GM06990 (cell line): ENCODE measurements around the gene UQCC3.

Source experiments
- DNase-seq: peaks from one replicate; pipeline ENCODE4 v3.0.0-alpha.2; 2011; ENCODE audit not compliant: insufficient read length; ENCODE audit errors: extremely low read depth
- H3K27me3 ChIP-seq: replicated peaks from 2 replicates; pipeline ENCODE4 v1.6.0; 2011; ENCODE audit warnings: low read length; ENCODE audit not compliant: control insufficient read depth, insufficient read depth
- H3K36me3 ChIP-seq: 2 replicates; pipeline ENCODE4 v1.5.1; 2011; ENCODE audit warnings: low read length; ENCODE audit not compliant: control insufficient read depth, insufficient read depth
- H3K4me3 ChIP-seq: replicated peaks from 2 replicates; pipeline ENCODE4 v1.5.1; 2011; ENCODE audit warnings: low read depth, mild to moderate bottlenecking, control low read depth, low read length
- TF ChIP-seq, protein P1 (sequence below): IDR thresholded peaks from 2 replicates; pipeline ENCODE4 v1.5.1; 2011; ENCODE audit warnings: low read length, control low read depth, mild to moderate bottlenecking, inconsistent platforms; ENCODE audit not compliant: insufficient read depth, poor library complexity, severe bottlenecking

UQCC3 gene

DNA sequence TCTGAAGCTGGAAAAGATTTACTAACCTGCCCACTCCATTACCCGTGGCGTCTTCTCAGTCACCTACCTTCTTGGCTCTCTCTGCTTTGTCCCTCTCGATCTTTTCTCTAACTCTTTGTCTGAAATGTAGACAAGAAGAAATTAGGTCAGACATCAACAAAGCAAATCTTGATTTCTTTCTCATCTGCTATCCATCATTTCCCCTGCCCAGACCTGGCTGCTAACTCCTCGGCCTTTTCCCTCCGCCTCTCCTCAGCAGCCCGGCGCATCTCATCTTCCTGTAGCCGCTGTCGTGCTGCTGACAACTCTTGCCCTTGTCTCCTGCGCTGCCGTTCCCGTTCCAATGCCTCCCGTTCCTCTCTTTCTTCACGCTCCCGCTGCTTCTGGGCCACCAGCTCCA, 6.2 kb downstream of the UQCC3 start:
- H3K4me3 ChIP-seq, result peak overlapping the region; percentile 95

DNA sequence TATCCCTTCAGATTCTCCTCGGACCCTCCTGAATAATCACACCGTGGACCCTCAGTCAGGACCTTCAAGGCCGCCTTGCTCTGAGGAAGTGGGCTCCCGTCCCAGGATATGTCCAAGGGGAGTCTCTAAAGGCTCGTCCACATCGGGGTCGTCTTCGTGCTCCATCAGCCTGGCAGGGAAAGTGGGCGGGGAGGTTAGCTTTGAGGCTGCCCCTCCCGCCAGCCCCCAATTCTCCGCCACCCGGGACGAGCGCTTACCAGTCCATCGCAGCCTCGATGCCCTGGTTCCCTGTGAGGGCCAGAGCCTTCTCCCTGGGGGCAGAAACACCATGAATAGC, 6.9 kb downstream of the UQCC3 start:
- peak overlapping the region; percentile 95 for H3K4me3 ChIP-seq
- DNase-seq, result no peak
- H3K36me3 ChIP-seq, result peaks cover 7% of the 10 kb centered on the region
- TF ChIP-seq, protein P1, sequence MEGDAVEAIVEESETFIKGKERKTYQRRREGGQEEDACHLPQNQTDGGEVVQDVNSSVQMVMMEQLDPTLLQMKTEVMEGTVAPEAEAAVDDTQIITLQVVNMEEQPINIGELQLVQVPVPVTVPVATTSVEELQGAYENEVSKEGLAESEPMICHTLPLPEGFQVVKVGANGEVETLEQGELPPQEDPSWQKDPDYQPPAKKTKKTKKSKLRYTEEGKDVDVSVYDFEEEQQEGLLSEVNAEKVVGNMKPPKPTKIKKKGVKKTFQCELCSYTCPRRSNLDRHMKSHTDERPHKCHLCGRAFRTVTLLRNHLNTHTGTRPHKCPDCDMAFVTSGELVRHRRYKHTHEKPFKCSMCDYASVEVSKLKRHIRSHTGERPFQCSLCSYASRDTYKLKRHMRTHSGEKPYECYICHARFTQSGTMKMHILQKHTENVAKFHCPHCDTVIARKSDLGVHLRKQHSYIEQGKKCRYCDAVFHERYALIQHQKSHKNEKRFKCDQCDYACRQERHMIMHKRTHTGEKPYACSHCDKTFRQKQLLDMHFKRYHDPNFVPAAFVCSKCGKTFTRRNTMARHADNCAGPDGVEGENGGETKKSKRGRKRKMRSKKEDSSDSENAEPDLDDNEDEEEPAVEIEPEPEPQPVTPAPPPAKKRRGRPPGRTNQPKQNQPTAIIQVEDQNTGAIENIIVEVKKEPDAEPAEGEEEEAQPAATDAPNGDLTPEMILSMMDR, result no peak
- no peaks in the 10 kb centered on the region for H3K27me3 ChIP-seq

More for the DNA sequence above, 6.2 kb downstream of the UQCC3 start:
- no peak for DNase-seq
- no peaks in the 10 kb centered on the region for H3K27me3 ChIP-seq
- H3K36me3 ChIP-seq, result peaks cover 7% of the 10 kb centered on the region
- TF ChIP-seq, protein P1, result no peak

DNA sequence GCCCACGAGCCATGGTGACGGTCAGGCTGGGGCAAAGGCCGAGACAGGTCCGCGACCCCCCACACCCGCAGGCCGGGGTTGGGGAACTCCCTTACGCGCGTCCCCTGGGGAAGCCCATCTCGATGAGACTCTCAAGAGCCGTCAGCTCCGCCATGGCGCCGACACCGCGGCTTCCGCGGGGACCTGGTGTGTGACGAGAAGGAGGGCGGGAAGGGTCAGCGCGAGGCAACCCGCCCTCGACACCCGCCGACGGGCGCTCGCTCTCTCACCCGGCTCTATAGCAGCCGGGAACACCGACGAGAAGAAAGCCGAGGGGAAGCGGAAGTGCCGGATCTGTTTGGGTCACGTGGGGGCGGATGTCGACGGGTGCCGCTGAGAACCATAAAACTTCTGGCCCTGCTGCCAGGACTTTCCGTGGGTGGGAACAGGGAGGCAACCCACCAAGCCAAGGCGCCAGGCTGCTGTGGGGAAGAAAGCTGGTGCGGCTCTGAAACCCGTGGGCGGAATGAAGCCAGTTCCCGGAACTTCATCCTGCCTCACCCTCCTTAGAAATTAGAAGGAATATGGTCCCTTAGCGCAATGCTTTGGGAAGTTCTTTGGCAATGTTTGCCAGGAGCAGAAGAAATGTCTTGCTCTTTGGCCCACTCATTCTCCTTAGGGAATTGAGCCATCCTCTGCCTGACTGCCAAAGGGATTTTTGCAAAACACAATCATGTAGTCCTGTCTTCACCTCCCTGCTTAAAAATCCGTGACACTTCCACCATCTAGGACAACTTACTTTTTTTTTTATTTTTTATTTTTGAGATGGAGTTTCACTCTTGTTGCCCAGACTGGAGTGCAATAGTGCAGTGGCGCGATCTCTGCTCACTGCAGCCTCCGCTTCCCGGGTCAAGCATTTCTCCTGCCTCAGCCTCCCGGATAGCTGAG, 7.6 kb downstream of the UQCC3 start, which contains the start of gene UBXN1:
UBXN1 (minus strand) TSS at position 304 of the 927 bp plus-strand sequence; CDS start at position 154, 150 bp downstream.
- peaks cover 7% of the 10 kb centered on the region for H3K36me3 ChIP-seq
- H3K4me3 ChIP-seq, result peak within 1 kb of the TSS; percentile 95
- peak; percentile 86 for DNase-seq
- TF ChIP-seq, protein P1, result no peak
- H3K27me3 ChIP-seq, result no peaks in the 10 kb centered on the region

DNA sequence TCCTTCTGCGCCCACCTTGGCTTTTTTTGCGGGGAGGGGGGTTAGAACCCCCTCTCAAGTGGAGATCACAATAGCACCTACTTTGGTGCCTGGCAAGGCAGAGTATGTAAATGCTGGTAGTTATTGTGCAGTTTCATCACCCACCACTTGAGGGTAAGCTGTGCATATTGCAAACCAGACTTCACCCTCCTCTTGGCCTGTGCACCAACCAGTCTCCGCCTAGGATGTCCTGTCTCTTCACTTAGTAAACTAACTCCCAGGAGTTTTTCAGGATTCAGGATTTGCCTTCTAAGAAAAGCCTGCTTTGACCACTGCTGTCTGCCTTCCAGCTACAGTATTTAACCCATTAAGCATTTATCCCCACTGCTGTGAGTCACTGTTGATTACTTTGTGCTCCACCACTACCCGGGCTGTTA, 9.4 kb downstream of the UQCC3 start:
- no peaks in the 10 kb centered on the region for H3K27me3 ChIP-seq
- DNase-seq, result no peak
- peaks cover 7% of the 10 kb centered on the region for H3K36me3 ChIP-seq
- no peak overlapping the region for H3K4me3 ChIP-seq
- TF ChIP-seq, protein P1, result peak; percentile 65

DNA sequence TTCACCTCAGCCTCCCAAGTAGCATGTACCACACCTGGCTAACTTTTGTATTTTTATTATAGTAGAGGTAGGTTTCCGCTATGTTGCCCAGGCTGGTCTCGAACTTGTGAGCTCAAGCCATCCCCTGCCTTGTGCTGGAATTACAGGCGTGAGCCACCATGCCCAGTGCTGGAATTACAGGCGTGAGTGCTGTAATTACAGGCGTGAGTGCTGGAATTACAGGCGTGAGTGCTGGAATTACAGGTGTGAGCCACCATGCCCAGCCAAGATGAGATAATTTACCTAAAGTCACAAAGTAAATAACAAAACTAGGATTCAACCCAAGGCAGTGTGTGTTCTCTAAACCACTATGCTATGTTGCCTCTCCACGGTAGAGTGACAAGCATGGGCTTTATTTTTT, 11.0 kb downstream of the UQCC3 start:
- TF ChIP-seq, protein P1, result no peak
- no peak overlapping the region for H3K4me3 ChIP-seq
- no peaks in the 10 kb centered on the region for H3K27me3 ChIP-seq
- peaks cover under 1% of the 10 kb centered on the region for H3K36me3 ChIP-seq
- no peak for DNase-seq
